Activated CD8-positive, alpha-beta memory T cell treated with anti-CD3 and anti-CD28 coated beads, Interleukin-2, amount 10 ng/mL, durations not matched to agents 7 days and 5 days (primary cell): ENCODE data around the gene CACNA1I. TPM values are rescaled to one million over a fixed set of nuclear protein-coding genes. Genes with fewer than 3 reads are reported as not detected.

ENCODE experiments used
- ATAC-seq: fragments of 150-1000 bp; cut with Tn5 transposase; one replicate; pipeline ENCODE4 v1.10.0; 2021; ENCODE audit warnings: moderate library complexity
- CTCF ChIA-PET: fragments of 350-600 bp; sonication (Branson Sonifier 250); formaldehyde crosslinking; loops from one replicate; lab custom pipeline; 2021; ENCODE audit warnings: antibody characterized with exemption; lab: Charles Lee
- DNase-seq: peaks from one replicate; pipeline ENCODE4 v3.0.0-alpha.2; 2020
- H3K27ac Mint-ChIP-seq: one replicate; pipeline ENCODE4 v1.8.0; 2021; ENCODE audit warnings: mild to moderate bottlenecking, mixed read lengths
- H3K27me3 Mint-ChIP-seq: one replicate; pipeline ENCODE4 v1.8.0; 2021; ENCODE audit warnings: mixed read lengths
- H3K36me3 Mint-ChIP-seq: one replicate; pipeline ENCODE4 v1.8.0; 2021; ENCODE audit warnings: mild to moderate bottlenecking, mixed read lengths
- H3K4me1 Mint-ChIP-seq: one replicate; pipeline ENCODE4 v1.8.0; 2021; ENCODE audit warnings: mixed read lengths
- H3K4me3 Mint-ChIP-seq: one replicate; pipeline ENCODE4 v1.8.0; 2021; ENCODE audit warnings: mild to moderate bottlenecking, moderate library complexity, mixed read lengths
- H3K9me3 Mint-ChIP-seq: one replicate; pipeline ENCODE4 v1.8.0; 2022; ENCODE audit warnings: low read depth, mixed read lengths
- total RNA-seq, 2 experiments: library from RNA; stranded (reverse); gene quantifications; one replicate each; pipeline ENCODE4 v1.2.3, GENCODE V29; 2021

CACNA1I gene
- total RNA-seq, 2 experiments from 2014 or later = 0.30 to 1.8 TPM

GRCh38 chr22:39678862-39679490 lies 108.4 kb downstream of the CACNA1I start:
- ATAC-seq = no peak
- Mint-ChIP-seq H3K4me3 (no peak overlapping the region), H3K27me3 (no peaks in the 10 kb centered on the region), H3K4me1 (no peaks in the 10 kb centered on the region), H3K27ac (no peak overlapping the region), H3K36me3 (no peaks in the 10 kb centered on the region), H3K9me3 (no peaks in the 10 kb centered on the region)
- DNase-seq = no peak
- CTCF ChIA-PET = no interaction called here

- Mint-ChIP-seq H3K27me3 (no peaks in the 10 kb centered on the region), H3K4me1 (no peaks in the 10 kb centered on the region), H3K4me3 (no peak overlapping the region), H3K27ac (no peak overlapping the region), H3K36me3 (no peaks in the 10 kb centered on the region), H3K9me3 (no peaks in the 10 kb centered on the region)
- DNase-seq (no peak), ATAC-seq (no peak)
- CTCF ChIA-PET = no interaction called here
Measured at GRCh38 chr22:39679652-39680051, 109.1 kb downstream of the CACNA1I start.

- Mint-ChIP-seq H3K36me3 (no peaks in the 10 kb centered on the region), H3K27ac (no peak overlapping the region), H3K27me3 (peaks cover 2% of the 10 kb centered on the region), H3K4me3 (no peak overlapping the region), H3K4me1 (no peaks in the 10 kb centered on the region), H3K9me3 (no peaks in the 10 kb centered on the region)
- ATAC-seq (no peak), DNase-seq (no peak)
- CTCF ChIA-PET = no interaction called here
Measured at GRCh38 chr22:39680486-39680885, 109.9 kb downstream of the CACNA1I start.

GRCh38 chr22:39681038-39681861 lies 110.7 kb downstream of the CACNA1I start:
- Mint-ChIP-seq H3K9me3 (no peaks in the 10 kb centered on the region), H3K4me3 (no peak overlapping the region), H3K27me3 (peaks cover 2% of the 10 kb centered on the region), H3K36me3 (no peaks in the 10 kb centered on the region), H3K4me1 (no peaks in the 10 kb centered on the region), H3K27ac (no peak overlapping the region)
- DNase-seq (no peak), ATAC-seq (no peak)
- CTCF ChIA-PET = no interaction called here

- DNase-seq = no peak
- no peaks in the 10 kb centered on the region for H3K36me3 Mint-ChIP-seq
- no peak overlapping the region for H3K27ac Mint-ChIP-seq
- peaks cover 19% of the 10 kb centered on the region for H3K27me3 Mint-ChIP-seq
- H3K4me1 Mint-ChIP-seq = no peaks in the 10 kb centered on the region
- H3K4me3 Mint-ChIP-seq = no peak overlapping the region
- no peak for ATAC-seq
- no peaks in the 10 kb centered on the region for H3K9me3 Mint-ChIP-seq
- CTCF ChIA-PET = interaction anchor here (1.1 kb wide), 1 partner anchor 12 kb away, joined by 3 read pairs; no protein-coding TSS in a partner anchor
Measured at GRCh38 chr22:39682994-39683393, 112.4 kb downstream of the CACNA1I start.

GRCh38 chr22:39683639-39684038 lies 113.1 kb downstream of the CACNA1I start:
- H3K4me3 Mint-ChIP-seq = no peak overlapping the region
- DNase-seq = no peak
- no peak overlapping the region for H3K27ac Mint-ChIP-seq
- CTCF ChIA-PET = no interaction called here
- no peaks in the 10 kb centered on the region for H3K4me1 Mint-ChIP-seq
- H3K27me3 Mint-ChIP-seq = peaks cover 23% of the 10 kb centered on the region
- ATAC-seq = no peak
- no peaks in the 10 kb centered on the region for H3K36me3 Mint-ChIP-seq
- H3K9me3 Mint-ChIP-seq = no peaks in the 10 kb centered on the region

GRCh38 chr22:39684702-39685281 lies 114.2 kb downstream of the CACNA1I start:
- Mint-ChIP-seq H3K4me1 (no peaks in the 10 kb centered on the region), H3K9me3 (no peaks in the 10 kb centered on the region), H3K27ac (no peak overlapping the region), H3K36me3 (no peaks in the 10 kb centered on the region), H3K4me3 (no peak overlapping the region), H3K27me3 (peaks cover 29% of the 10 kb centered on the region)
- no peak for ATAC-seq
- CTCF ChIA-PET = no interaction called here
- DNase-seq = no peak

GRCh38 chr22:39685336-39686177 lies 115.0 kb downstream of the CACNA1I start:
- Mint-ChIP-seq H3K9me3 (no peaks in the 10 kb centered on the region), H3K4me3 (no peak overlapping the region), H3K4me1 (peaks cover under 1% of the 10 kb centered on the region), H3K27me3 (peaks cover 35% of the 10 kb centered on the region), H3K36me3 (no peaks in the 10 kb centered on the region), H3K27ac (no peak overlapping the region)
- ATAC-seq (no peak), DNase-seq (no peak)
- CTCF ChIA-PET = no interaction called here

- Mint-ChIP-seq H3K4me3 (no peak overlapping the region), H3K27me3 (peaks cover 41% of the 10 kb centered on the region), H3K27ac (no peak overlapping the region), H3K9me3 (no peaks in the 10 kb centered on the region), H3K36me3 (no peaks in the 10 kb centered on the region), H3K4me1 (peaks cover 6% of the 10 kb centered on the region)
- DNase-seq (no peak), ATAC-seq (no peak)
- CTCF ChIA-PET = no interaction called here
Measured at GRCh38 chr22:39686178-39686620, 115.6 kb downstream of the CACNA1I start.

GRCh38 chr22:39686776-39687525 lies 116.4 kb downstream of the CACNA1I start:
- H3K36me3 Mint-ChIP-seq = no peaks in the 10 kb centered on the region
- peaks cover 7% of the 10 kb centered on the region for H3K4me1 Mint-ChIP-seq
- CTCF ChIA-PET = no interaction called here
- ATAC-seq (no peak), DNase-seq (no peak)
- no peak overlapping the region for H3K27ac Mint-ChIP-seq
- H3K4me3 Mint-ChIP-seq = no peak overlapping the region
- no peaks in the 10 kb centered on the region for H3K9me3 Mint-ChIP-seq
- H3K27me3 Mint-ChIP-seq = peaks cover 47% of the 10 kb centered on the region

- Mint-ChIP-seq H3K27me3 (peaks cover 57% of the 10 kb centered on the region), H3K9me3 (no peaks in the 10 kb centered on the region), H3K27ac (no peak overlapping the region), H3K4me1 (peaks cover 7% of the 10 kb centered on the region), H3K4me3 (no peak overlapping the region), H3K36me3 (no peaks in the 10 kb centered on the region)
- ATAC-seq = no peak
- no peak for DNase-seq
- CTCF ChIA-PET = no interaction called here
Measured at GRCh38 chr22:39688186-39688785, 117.7 kb downstream of the CACNA1I start.

GRCh38 chr22:39689421-39689820 lies 118.9 kb downstream of the CACNA1I start:
- DNase-seq = no peak
- H3K4me1 Mint-ChIP-seq = peaks cover 7% of the 10 kb centered on the region
- no peaks in the 10 kb centered on the region for H3K9me3 Mint-ChIP-seq
- no peak overlapping the region for H3K4me3 Mint-ChIP-seq
- H3K27ac Mint-ChIP-seq = no peak overlapping the region
- ATAC-seq = no peak
- H3K27me3 Mint-ChIP-seq = peaks cover 59% of the 10 kb centered on the region
- CTCF ChIA-PET = no interaction called here
- H3K36me3 Mint-ChIP-seq = no peaks in the 10 kb centered on the region
